ENCODE results near the gene FBXO46. TPM values are rescaled to one million over a fixed set of nuclear protein-coding genes. Genes with fewer than 3 reads are reported as not detected.
"Not testable (repeated sequence)": the region's sequence is repeated elsewhere in the genome, so short reads cannot be mapped to it uniquely, and the experiment has no call there.

The FBXO46 gene
- total RNA-seq, 2 donors from 2014 or later = 21.8 to 26.7 TPM

- 4% methylated on average over 10 of the region's 10 CpGs for WGBS
- Histone ChIP-seq H3K4me1 (replicated peaks) (peaks cover 3% of the 10 kb centered on the region), H3K9me3 (no peaks in the 10 kb centered on the region), H3K4me3 (peak overlapping the region; percentile 69 to 79), H3K27ac (peak overlapping the region; percentile 77 to 80), H3K36me3 (no peaks in the 10 kb centered on the region), H3K27me3 (replicated peaks; ENCODE audit: insufficient read depth) (no peaks in the 10 kb centered on the region)
- TF ChIP-seq POLR2A (IDR thresholded peaks at IDR 0.05) = no peak
- no peak for TF ChIP-seq POLR2AphosphoS5 (IDR thresholded peaks at IDR 0.05)
- TF ChIP-seq, protein P1, sequence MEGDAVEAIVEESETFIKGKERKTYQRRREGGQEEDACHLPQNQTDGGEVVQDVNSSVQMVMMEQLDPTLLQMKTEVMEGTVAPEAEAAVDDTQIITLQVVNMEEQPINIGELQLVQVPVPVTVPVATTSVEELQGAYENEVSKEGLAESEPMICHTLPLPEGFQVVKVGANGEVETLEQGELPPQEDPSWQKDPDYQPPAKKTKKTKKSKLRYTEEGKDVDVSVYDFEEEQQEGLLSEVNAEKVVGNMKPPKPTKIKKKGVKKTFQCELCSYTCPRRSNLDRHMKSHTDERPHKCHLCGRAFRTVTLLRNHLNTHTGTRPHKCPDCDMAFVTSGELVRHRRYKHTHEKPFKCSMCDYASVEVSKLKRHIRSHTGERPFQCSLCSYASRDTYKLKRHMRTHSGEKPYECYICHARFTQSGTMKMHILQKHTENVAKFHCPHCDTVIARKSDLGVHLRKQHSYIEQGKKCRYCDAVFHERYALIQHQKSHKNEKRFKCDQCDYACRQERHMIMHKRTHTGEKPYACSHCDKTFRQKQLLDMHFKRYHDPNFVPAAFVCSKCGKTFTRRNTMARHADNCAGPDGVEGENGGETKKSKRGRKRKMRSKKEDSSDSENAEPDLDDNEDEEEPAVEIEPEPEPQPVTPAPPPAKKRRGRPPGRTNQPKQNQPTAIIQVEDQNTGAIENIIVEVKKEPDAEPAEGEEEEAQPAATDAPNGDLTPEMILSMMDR (IDR thresholded peaks at IDR 0.05) = no peak
- no peak for DNase-seq (ENCODE audit: low spot score)
- intact Hi-C loops (cut with DNase I) = no loop called here
Measured at GRCh38 chr19:45729800-45730290, 851 bp downstream of the FBXO46 start.

GRCh38 chr19:45728683-45729082, 2.0 kb downstream of the FBXO46 start:
- H3K9me3 ChIP-seq; DNase-seq (ENCODE audit: low spot score); H3K36me3 ChIP-seq; intact Hi-C loops (cut with DNase I); H3K27me3 ChIP-seq (replicated peaks; ENCODE audit: insufficient read depth); H3K27ac ChIP-seq; H3K4me3 ChIP-seq; H3K4me1 ChIP-seq (replicated peaks): not testable (repeated sequence)
- WGBS = 95% methylated on average over 18 of the region's 18 CpGs

- H3K9me3 ChIP-seq; H3K4me1 ChIP-seq (replicated peaks); H3K27ac ChIP-seq; H3K4me3 ChIP-seq; intact Hi-C loops (cut with DNase I); H3K27me3 ChIP-seq (replicated peaks; ENCODE audit: insufficient read depth); DNase-seq (ENCODE audit: low spot score); H3K36me3 ChIP-seq: not testable (repeated sequence)
- 98% methylated on average over 11 of the region's 11 CpGs for WGBS
Measured at GRCh38 chr19:45720065-45720464, 10.6 kb downstream of the FBXO46 start.

- intact Hi-C loops (cut with DNase I) = loop anchor here (2.0 to 5.0 kb wide), 3 partner anchors 25 to 79 kb away; partner anchors contain the start of genes QPCTL and SIX5
- H3K27ac ChIP-seq = peak overlapping the region; percentile 95
- TF ChIP-seq, protein P1 (IDR thresholded peaks at IDR 0.05) = no peak
- TF ChIP-seq POLR2A (IDR thresholded peaks at IDR 0.05) = no peak
- no peak for TF ChIP-seq POLR2AphosphoS5 (IDR thresholded peaks at IDR 0.05)
- H3K27me3 ChIP-seq (replicated peaks; ENCODE audit: insufficient read depth) = no peaks in the 10 kb centered on the region
- H3K36me3 ChIP-seq = no peaks in the 10 kb centered on the region
- H3K9me3 ChIP-seq = no peaks in the 10 kb centered on the region
- DNase-seq (ENCODE audit: low spot score) = no peak
- H3K4me1 ChIP-seq (replicated peaks) = no peaks in the 10 kb centered on the region
- 61% methylated on average over 12 of the region's 12 CpGs for WGBS
- peak overlapping the region; percentile 34 to 61 for H3K4me3 ChIP-seq
Measured at GRCh38 chr19:45717983-45718650, 12.6 kb downstream of the FBXO46 start.

- peak overlapping the region; percentile 95 for H3K27ac ChIP-seq
- H3K4me1 ChIP-seq (replicated peaks) = no peaks in the 10 kb centered on the region
- peak; percentile 99 for DNase-seq (ENCODE audit: low spot score)
- under 1% methylated on average over 47 of the region's 51 CpGs for WGBS
- no peaks in the 10 kb centered on the region for H3K9me3 ChIP-seq
- H3K27me3 ChIP-seq (replicated peaks; ENCODE audit: insufficient read depth) = no peaks in the 10 kb centered on the region
- no peaks in the 10 kb centered on the region for H3K36me3 ChIP-seq
- peak overlapping the region; percentile 53 to 61 for H3K4me3 ChIP-seq
- intact Hi-C loops (cut with DNase I) = loop anchor here (2.0 to 5.0 kb wide), 3 partner anchors 25 to 80 kb away; partner anchors contain the start of genes QPCTL and SIX5
- TF ChIP-seq POLR2A (IDR thresholded peaks at IDR 0.05) (peak; percentile 97), POLR2AphosphoS5 (IDR thresholded peaks at IDR 0.05) (peak; percentile 100)
- TF ChIP-seq, protein P1 (IDR thresholded peaks at IDR 0.05) = peak; percentile 12 to 68 (median 30)
Measured at GRCh38 chr19:45717131-45717982, 13.3 kb downstream of the FBXO46 start.
